ENCODE results near the gene CALML4.

DNA sequence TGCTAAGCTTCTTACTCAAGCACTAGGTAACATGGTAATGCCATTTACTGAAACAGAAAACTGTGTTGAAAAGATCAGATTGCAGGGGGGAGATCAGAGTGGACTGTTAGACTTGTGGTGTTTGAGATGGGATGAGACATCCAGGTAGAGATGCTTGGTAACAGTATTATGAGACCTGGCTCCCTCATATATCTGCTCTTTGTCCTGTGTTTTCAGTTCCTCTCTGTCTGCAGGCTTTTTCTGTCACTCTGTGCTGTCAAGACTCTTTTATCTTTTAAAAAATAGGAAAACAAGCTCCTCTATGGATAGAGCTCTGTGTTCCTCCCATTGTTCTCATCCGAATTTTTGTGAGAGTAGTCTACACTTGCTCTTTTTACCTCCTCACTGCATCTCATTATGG, 48.1 kb downstream of the CALML4 start:
- TF ChIP-seq, protein P1, sequence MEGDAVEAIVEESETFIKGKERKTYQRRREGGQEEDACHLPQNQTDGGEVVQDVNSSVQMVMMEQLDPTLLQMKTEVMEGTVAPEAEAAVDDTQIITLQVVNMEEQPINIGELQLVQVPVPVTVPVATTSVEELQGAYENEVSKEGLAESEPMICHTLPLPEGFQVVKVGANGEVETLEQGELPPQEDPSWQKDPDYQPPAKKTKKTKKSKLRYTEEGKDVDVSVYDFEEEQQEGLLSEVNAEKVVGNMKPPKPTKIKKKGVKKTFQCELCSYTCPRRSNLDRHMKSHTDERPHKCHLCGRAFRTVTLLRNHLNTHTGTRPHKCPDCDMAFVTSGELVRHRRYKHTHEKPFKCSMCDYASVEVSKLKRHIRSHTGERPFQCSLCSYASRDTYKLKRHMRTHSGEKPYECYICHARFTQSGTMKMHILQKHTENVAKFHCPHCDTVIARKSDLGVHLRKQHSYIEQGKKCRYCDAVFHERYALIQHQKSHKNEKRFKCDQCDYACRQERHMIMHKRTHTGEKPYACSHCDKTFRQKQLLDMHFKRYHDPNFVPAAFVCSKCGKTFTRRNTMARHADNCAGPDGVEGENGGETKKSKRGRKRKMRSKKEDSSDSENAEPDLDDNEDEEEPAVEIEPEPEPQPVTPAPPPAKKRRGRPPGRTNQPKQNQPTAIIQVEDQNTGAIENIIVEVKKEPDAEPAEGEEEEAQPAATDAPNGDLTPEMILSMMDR (IDR thresholded peaks at IDR 0.05): no peak
- no peak for TF ChIP-seq EZH2 (IDR thresholded peaks at IDR 0.05)

All from neural progenitor cell (in vitro differentiated cells).